Liver (tissue), 9 donors: ENCODE results near the gene PPM1K. TPM values are rescaled to one million over a fixed set of nuclear protein-coding genes. Genes with fewer than 3 reads are reported as not detected.

Experiments used
- DNase-seq: peaks from one replicate; pipeline ENCODE4 v3.0.0-alpha.2; 2017; ENCODE audit warnings: low spot score
- H3K27ac ChIP-seq, 2 donors: one replicate each; pipeline ENCODE4 v1.7.0; 2013; ENCODE audit warnings: inconsistent platforms in 2 of 2, low read length in 2 of 2, control low read depth in 1 of 2, low read depth in 1 of 2, mild to moderate bottlenecking in 1 of 2
- H3K27me3 ChIP-seq, 4 donors: one replicate each; pipeline versions ENCODE4 v1.6.1 to v1.7.0; 2013; ENCODE audit warnings: low read length in 3 of 4, inconsistent platforms in 1 of 4, mild to moderate bottlenecking in 1 of 4, moderate library complexity in 1 of 4; ENCODE audit not compliant: control insufficient read depth in 4 of 4, insufficient read depth in 4 of 4
- H3K36me3 ChIP-seq, 4 donors: one replicate each; pipeline versions ENCODE4 v1.6.1 to v1.7.0; 2013; ENCODE audit warnings: low read length in 3 of 4, mild to moderate bottlenecking in 3 of 4, low read depth in 1 of 4, moderate library complexity in 1 of 4; ENCODE audit not compliant: control insufficient read depth in 4 of 4, insufficient read depth in 3 of 4
- H3K4me1 ChIP-seq, 4 donors: one replicate each; pipeline versions ENCODE4 v1.6.1 to v1.7.0; 2013; ENCODE audit warnings: low read length in 3 of 4, mild to moderate bottlenecking in 3 of 4, moderate library complexity in 1 of 4; ENCODE audit not compliant: control insufficient read depth in 4 of 4, insufficient read depth in 4 of 4
- H3K4me3 ChIP-seq, 3 donors: one replicate each; pipeline versions ENCODE4 v1.6.1 to v1.7.0; 2013; ENCODE audit warnings: low read length in 3 of 3, control low read depth in 1 of 3, low read depth in 1 of 3, mild to moderate bottlenecking in 1 of 3
- H3K9ac ChIP-seq, 2 donors: one replicate each; pipeline ENCODE4 v1.7.0; 2013; ENCODE audit warnings: low read length in 2 of 2, mild to moderate bottlenecking in 2 of 2, moderate library complexity in 2 of 2, control low read depth in 1 of 2, low read depth in 1 of 2
- H3K9me3 ChIP-seq, 4 donors: one replicate each; pipeline versions ENCODE4 v1.6.1 to v1.7.0; 2013; ENCODE audit warnings: low read length in 3 of 4; ENCODE audit not compliant: control insufficient read depth in 4 of 4
- EGR1 ChIP-seq, 2 donors: IDR thresholded peaks; 2 replicates each; pipeline ENCODE4 v1.6.1; 2016 to 2018; ENCODE audit warnings: antibody characterized with exemption in 2 of 2, low read depth in 2 of 2
- FOXA1 ChIP-seq: IDR thresholded peaks from 2 replicates; pipeline ENCODE4 v1.6.1; 2016; ENCODE audit warnings: antibody characterized with exemption
- FOXA2 ChIP-seq: IDR thresholded peaks from 2 replicates; pipeline ENCODE4 v1.6.1; 2016; ENCODE audit warnings: antibody characterized with exemption
- HNF4A ChIP-seq, 2 donors: conservative IDR thresholded peaks; 2 replicates each; pipeline ENCODE4 v1.6.1; 2016; ENCODE audit warnings: antibody characterized with exemption in 2 of 2, mild to moderate bottlenecking in 2 of 2
- HNF4G ChIP-seq: IDR thresholded peaks from 2 replicates; pipeline ENCODE4 v1.6.1; 2016; ENCODE audit warnings: antibody characterized with exemption
- JUND ChIP-seq, 2 donors: IDR thresholded peaks; 2 replicates each; pipeline ENCODE4 v1.6.1; 2016; ENCODE audit warnings: antibody characterized with exemption in 2 of 2
- NR2F2 ChIP-seq: IDR thresholded peaks from 2 replicates; pipeline ENCODE4 v1.6.1; 2016; ENCODE audit warnings: antibody characterized with exemption
- RAD21 ChIP-seq, 2 donors: IDR thresholded peaks; 2 replicates each; pipeline ENCODE4 v1.6.1; 2016; ENCODE audit warnings: antibody characterized with exemption in 2 of 2, mild to moderate bottlenecking in 2 of 2
- RXRA ChIP-seq, 2 donors: IDR thresholded peaks; 2 replicates each; pipeline ENCODE4 v1.6.1; 2017 to 2018; ENCODE audit warnings: antibody characterized with exemption in 2 of 2, mild to moderate bottlenecking in 1 of 2
- SP1 ChIP-seq: IDR thresholded peaks from 2 replicates; pipeline ENCODE4 v1.6.1; 2018; ENCODE audit warnings: antibody characterized with exemption, mild to moderate bottlenecking
- TAF1 ChIP-seq: conservative IDR thresholded peaks from 2 replicates; pipeline ENCODE4 v1.6.1; 2016; ENCODE audit warnings: antibody characterized with exemption, mild to moderate bottlenecking
- WGBS: extraction: QIAGEN DNeasy Blood & Tissue Kit; methylation state at CpG from one replicate; pipeline ENCODE4 v1.1.7; 2013; 5-methylcytosine and 5-hydroxymethylcytosine counted together
- polyA plus RNA-seq, 2 donors: library from polyadenylated mRNA; stranded (reverse) in 1 of 2; unstranded in 1 of 2; fragments of 200-250 nt in 1 of 2; fragments of >200 nt in 1 of 2; fragmentation: Nextera tagmentation in 1 of 2; extraction: Ambion mirVana in 1 of 2; gene quantifications; one replicate each; pipeline versions ENCODE4 v1.2.1 to v1.2.3, GENCODE V29; 2013 to 2015
- total RNA-seq, 2 donors: library from RNA; depleted of rRNA; stranded (reverse); fragments of >200 nt; gene quantifications; one replicate each; pipeline ENCODE4 v1.2.3, GENCODE V29; 2014
- TF ChIP-seq, protein P1 (sequence below): fragments of 150-350 bp; IDR thresholded peaks from 2 replicates; pipeline ENCODE4 v1.5.1; 2017; ENCODE audit warnings: improper control_type of control experiment, low read depth, low read length; ENCODE audit not compliant: missing input control
- TF ChIP-seq, protein P2 (sequence below): IDR thresholded peaks from 2 replicates; pipeline ENCODE4 v1.6.1; 2016; ENCODE audit warnings: antibody characterized with exemption
- TF ChIP-seq, protein P3 (sequence below): IDR thresholded peaks from 2 replicates; pipeline ENCODE4 v1.6.1; 2016; ENCODE audit warnings: antibody characterized with exemption, mild to moderate bottlenecking
- TF ChIP-seq, protein P4 (sequence below): IDR thresholded peaks from 2 replicates; pipeline ENCODE4 v1.6.1; 2016; ENCODE audit warnings: antibody characterized with exemption
- donor health status: healthy.
- donor health status: healthy.
- donor health status: healthy.
- donor health status: healthy.
- donor health status: healthy.

PPM1K gene
- total and polyA plus RNA-seq, 4 donors: 1.3 to 12.7 (median 6.7) TPM

DNA sequence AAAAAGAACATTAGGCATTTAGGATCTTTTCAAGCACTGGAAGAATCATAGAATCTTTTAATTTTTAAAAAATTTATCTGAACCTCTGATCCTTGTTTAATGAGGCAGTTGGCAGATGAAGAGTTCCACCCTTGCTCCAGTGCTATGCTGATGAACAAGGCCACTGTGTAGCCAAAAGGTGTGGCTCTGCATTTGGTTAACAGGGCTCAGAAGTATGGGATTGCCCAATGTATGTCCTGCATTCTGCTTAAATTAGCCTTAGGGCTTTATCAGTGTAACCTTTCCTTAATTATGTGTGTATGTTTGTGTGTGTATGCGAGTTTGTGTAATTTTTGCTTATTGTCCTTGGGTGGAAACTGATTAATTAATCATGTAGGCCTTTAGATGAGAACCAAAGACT, 43.3 kb upstream of the PPM1K start:
- no peaks in the 10 kb centered on the region for H3K4me1 ChIP-seq
- no peak for TF ChIP-seq EGR1 (IDR thresholded peaks at IDR 0.05; ENCODE audit: low read depth in 2 of 2)
- TF ChIP-seq TAF1: no peak
- TF ChIP-seq HNF4G: no peak
- no peak for TF ChIP-seq JUND (IDR thresholded peaks at IDR 0.05)
- no peak for DNase-seq
- 93% methylated on average over 1 of the region's 1 CpG for WGBS
- H3K4me3 ChIP-seq: no peak overlapping the region
- no peaks in the 10 kb centered on the region for H3K36me3 ChIP-seq
- H3K9ac ChIP-seq: no peak overlapping the region
- no peaks in the 10 kb centered on the region for H3K27me3 ChIP-seq
- no peaks in the 10 kb centered on the region for H3K9me3 ChIP-seq
- H3K27ac ChIP-seq: no peak overlapping the region

DNA sequence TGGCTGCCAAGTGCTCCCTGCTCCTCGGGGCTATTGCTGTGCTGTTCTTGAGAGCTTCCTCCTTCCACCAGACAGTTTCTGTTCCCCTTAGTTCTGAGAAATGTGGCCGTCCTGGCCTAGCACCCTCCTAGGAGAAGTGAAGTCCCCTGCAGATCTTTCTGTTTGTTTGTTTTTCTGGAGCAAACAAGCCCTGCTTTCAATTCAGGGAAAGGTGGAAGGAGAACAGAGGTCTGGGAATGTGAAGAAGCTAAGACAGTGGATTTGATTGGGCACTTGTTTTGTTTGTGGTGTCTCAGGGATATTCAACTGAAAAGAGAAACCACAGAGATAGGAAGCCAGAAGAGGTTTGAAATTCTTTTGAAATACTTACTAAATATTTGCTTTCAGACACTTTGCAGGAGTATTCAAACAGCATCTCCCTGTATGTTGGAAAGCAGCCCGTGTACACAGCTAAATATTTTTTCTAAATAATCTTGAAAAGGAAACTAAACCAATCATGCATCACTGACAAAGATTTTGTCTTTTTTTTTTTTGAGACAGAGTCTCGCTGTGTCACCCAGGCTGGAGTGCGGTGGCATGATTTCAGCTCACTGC, 36.5 kb upstream of the PPM1K start:
- DNase-seq: no peak
- H3K27ac ChIP-seq: no peak overlapping the region
- no peak overlapping the region for H3K4me3 ChIP-seq
- TF ChIP-seq SP1 (no peak), RAD21 (IDR thresholded peaks at IDR 0.05) (no peak), FOXA1 (no peak), NR2F2 (no peak)
- TF ChIP-seq, protein P1, sequence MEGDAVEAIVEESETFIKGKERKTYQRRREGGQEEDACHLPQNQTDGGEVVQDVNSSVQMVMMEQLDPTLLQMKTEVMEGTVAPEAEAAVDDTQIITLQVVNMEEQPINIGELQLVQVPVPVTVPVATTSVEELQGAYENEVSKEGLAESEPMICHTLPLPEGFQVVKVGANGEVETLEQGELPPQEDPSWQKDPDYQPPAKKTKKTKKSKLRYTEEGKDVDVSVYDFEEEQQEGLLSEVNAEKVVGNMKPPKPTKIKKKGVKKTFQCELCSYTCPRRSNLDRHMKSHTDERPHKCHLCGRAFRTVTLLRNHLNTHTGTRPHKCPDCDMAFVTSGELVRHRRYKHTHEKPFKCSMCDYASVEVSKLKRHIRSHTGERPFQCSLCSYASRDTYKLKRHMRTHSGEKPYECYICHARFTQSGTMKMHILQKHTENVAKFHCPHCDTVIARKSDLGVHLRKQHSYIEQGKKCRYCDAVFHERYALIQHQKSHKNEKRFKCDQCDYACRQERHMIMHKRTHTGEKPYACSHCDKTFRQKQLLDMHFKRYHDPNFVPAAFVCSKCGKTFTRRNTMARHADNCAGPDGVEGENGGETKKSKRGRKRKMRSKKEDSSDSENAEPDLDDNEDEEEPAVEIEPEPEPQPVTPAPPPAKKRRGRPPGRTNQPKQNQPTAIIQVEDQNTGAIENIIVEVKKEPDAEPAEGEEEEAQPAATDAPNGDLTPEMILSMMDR: no peak
- TF ChIP-seq, protein P2, sequence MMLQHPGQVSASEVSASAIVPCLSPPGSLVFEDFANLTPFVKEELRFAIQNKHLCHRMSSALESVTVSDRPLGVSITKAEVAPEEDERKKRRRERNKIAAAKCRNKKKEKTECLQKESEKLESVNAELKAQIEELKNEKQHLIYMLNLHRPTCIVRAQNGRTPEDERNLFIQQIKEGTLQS: no peak
- no peaks in the 10 kb centered on the region for H3K9me3 ChIP-seq
- peaks cover 0 to 5% (median 0%) of the 10 kb centered on the region in 4 donors for H3K4me1 ChIP-seq
- H3K27me3 ChIP-seq: no peaks in the 10 kb centered on the region
- H3K36me3 ChIP-seq: no peaks in the 10 kb centered on the region
- H3K9ac ChIP-seq: no peak overlapping the region
- WGBS: 29% methylated on average over 5 of the region's 5 CpGs

DNA sequence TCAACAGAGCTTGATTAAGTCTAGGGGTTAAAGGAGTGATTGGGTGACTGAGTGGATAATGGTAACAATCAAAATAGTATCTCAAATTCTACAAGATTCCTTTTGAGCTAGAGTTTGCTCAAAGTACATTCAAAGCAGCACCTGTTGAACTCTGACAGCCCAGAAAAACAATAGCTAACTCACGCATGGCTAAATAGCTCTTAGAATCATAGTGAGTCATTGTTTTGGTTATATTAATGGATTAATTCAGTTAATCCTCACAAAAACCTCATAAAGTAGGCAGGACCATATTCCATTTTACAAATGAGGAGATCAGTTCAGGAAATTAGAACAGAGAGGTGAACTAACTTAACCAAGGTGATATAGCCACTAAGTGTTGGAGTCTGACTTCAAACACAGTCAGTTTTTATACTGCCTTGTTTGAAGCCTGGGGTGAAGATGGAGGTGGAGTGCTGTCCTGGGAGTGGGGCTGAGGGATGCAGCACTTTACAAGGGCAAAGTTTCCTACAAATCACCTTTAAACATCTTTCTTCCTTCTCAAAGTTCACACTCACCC, 35.9 kb upstream of the PPM1K start:
- Histone ChIP-seq H3K4me3 (no peak overlapping the region), H3K27ac (no peak overlapping the region), H3K9ac (no peak overlapping the region), H3K9me3 (no peaks in the 10 kb centered on the region), H3K27me3 (no peaks in the 10 kb centered on the region), H3K4me1 (peaks cover 0 to 5% (median 0%) of the 10 kb centered on the region in 4 donors), H3K36me3 (no peaks in the 10 kb centered on the region)
- WGBS: 87% methylated on average over 1 of the region's 1 CpG
- TF ChIP-seq, protein P3, sequence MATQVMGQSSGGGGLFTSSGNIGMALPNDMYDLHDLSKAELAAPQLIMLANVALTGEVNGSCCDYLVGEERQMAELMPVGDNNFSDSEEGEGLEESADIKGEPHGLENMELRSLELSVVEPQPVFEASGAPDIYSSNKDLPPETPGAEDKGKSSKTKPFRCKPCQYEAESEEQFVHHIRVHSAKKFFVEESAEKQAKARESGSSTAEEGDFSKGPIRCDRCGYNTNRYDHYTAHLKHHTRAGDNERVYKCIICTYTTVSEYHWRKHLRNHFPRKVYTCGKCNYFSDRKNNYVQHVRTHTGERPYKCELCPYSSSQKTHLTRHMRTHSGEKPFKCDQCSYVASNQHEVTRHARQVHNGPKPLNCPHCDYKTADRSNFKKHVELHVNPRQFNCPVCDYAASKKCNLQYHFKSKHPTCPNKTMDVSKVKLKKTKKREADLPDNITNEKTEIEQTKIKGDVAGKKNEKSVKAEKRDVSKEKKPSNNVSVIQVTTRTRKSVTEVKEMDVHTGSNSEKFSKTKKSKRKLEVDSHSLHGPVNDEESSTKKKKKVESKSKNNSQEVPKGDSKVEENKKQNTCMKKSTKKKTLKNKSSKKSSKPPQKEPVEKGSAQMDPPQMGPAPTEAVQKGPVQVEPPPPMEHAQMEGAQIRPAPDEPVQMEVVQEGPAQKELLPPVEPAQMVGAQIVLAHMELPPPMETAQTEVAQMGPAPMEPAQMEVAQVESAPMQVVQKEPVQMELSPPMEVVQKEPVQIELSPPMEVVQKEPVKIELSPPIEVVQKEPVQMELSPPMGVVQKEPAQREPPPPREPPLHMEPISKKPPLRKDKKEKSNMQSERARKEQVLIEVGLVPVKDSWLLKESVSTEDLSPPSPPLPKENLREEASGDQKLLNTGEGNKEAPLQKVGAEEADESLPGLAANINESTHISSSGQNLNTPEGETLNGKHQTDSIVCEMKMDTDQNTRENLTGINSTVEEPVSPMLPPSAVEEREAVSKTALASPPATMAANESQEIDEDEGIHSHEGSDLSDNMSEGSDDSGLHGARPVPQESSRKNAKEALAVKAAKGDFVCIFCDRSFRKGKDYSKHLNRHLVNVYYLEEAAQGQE: no peak
- no peak for TF ChIP-seq RAD21 (IDR thresholded peaks at IDR 0.05)
- no peak for TF ChIP-seq FOXA2
- TF ChIP-seq TAF1: no peak
- TF ChIP-seq JUND (IDR thresholded peaks at IDR 0.05): no peak
- no peak for TF ChIP-seq FOXA1
- TF ChIP-seq, protein P4, sequence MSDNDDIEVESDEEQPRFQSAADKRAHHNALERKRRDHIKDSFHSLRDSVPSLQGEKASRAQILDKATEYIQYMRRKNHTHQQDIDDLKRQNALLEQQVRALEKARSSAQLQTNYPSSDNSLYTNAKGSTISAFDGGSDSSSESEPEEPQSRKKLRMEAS: no peak
- TF ChIP-seq RXRA (IDR thresholded peaks at IDR 0.05): no peak
- TF ChIP-seq HNF4A (conservative IDR thresholded peaks at IDR 0.05): no peak
- no peak for TF ChIP-seq HNF4G
- TF ChIP-seq, protein P1: no peak
- TF ChIP-seq NR2F2: no peak
- no peak for DNase-seq
